ENCODE results near the gene CD8A.
"Not testable (repeated sequence)": the region's sequence is repeated elsewhere in the genome, so short reads cannot be mapped to it uniquely, and the experiment has no call there.

Gene CD8A

GRCh38 chr2:86790676-86791572, at the start of gene CD8A:
Gene CD8A (minus strand): TSS chr2:86790913. CDS start chr2:86790825, 88 bp downstream.
- DNase-seq (ENCODE audit: extremely low spot score): no peak
- TF ChIP-seq BHLHE40 (IDR thresholded peaks at IDR 0.05; ENCODE audit: borderline replicate concordance): no peak
- no peak for TF ChIP-seq SUZ12 (IDR thresholded peaks at IDR 0.05)
- TF ChIP-seq FOXA1 (IDR thresholded peaks at IDR 0.05): no peak
- TF ChIP-seq CTBP1 (IDR thresholded peaks at IDR 0.05; ENCODE audit: borderline replicate concordance): no peak
- no peak for TF ChIP-seq FOXM1 (IDR thresholded peaks at IDR 0.05; ENCODE audit: borderline replicate concordance)
- TF ChIP-seq PKNOX1 (IDR thresholded peaks at IDR 0.05): no peak
- TF ChIP-seq ARNT (IDR thresholded peaks at IDR 0.05): no peak
- TF ChIP-seq LEF1 (IDR thresholded peaks at IDR 0.05; ENCODE audit: borderline replicate concordance): no peak
- TF ChIP-seq ELF4 (IDR thresholded peaks at IDR 0.05): no peak
- no peak for TF ChIP-seq NFRKB (IDR thresholded peaks at IDR 0.05)
- no peak for TF ChIP-seq TARDBP (IDR thresholded peaks at IDR 0.05)
- no peak for TF ChIP-seq ZNF384 (IDR thresholded peaks at IDR 0.05)
- TF ChIP-seq SP1 (IDR thresholded peaks at IDR 0.05): no peak
- TF ChIP-seq FOXK2 (IDR thresholded peaks at IDR 0.05): no peak
- no peak for TF ChIP-seq HDGF (IDR thresholded peaks at IDR 0.05; ENCODE audit: borderline replicate concordance)
- no peak for TF ChIP-seq L3MBTL2 (conservative IDR thresholded peaks at IDR 0.05)
- ChIA-PET CTCF (no interaction called here), POLR2A (no interaction called here)

GRCh38 chr2:86839871-86840548, 49.3 kb upstream of the CD8A start:
- POLR2A ChIA-PET; DNase-seq (ENCODE audit: extremely low spot score); CTCF ChIA-PET: not testable (repeated sequence)

- DNase-seq (ENCODE audit: extremely low spot score); CTCF ChIA-PET; POLR2A ChIA-PET: not testable (repeated sequence)
These were observed 48.7 kb upstream of the CD8A start for GRCh38 chr2:86839455-86839854.

GRCh38 chr2:86837714-86838113, 47.0 kb upstream of the CD8A start:
- CTCF ChIA-PET; POLR2A ChIA-PET; DNase-seq (ENCODE audit: extremely low spot score): not testable (repeated sequence)

GRCh38 chr2:86836915-86837695, 46.4 kb upstream of the CD8A start:
- CTCF ChIA-PET; DNase-seq (ENCODE audit: extremely low spot score); POLR2A ChIA-PET: not testable (repeated sequence)

- CTCF ChIA-PET; POLR2A ChIA-PET; DNase-seq (ENCODE audit: extremely low spot score): not testable (repeated sequence)
These were observed 44.8 kb upstream of the CD8A start for GRCh38 chr2:86835548-86835889.

GRCh38 chr2:86833315-86833714, 42.6 kb upstream of the CD8A start:
- POLR2A ChIA-PET: no interaction called here
- CTCF ChIA-PET: interaction anchor here (0.7 kb wide), 1 partner anchor 14 kb away, joined by 4 read pairs; no protein-coding TSS in a partner anchor
- no peak for TF ChIP-seq SUZ12 (IDR thresholded peaks at IDR 0.05)
- no peak for TF ChIP-seq PKNOX1 (IDR thresholded peaks at IDR 0.05)
- no peak for TF ChIP-seq ARNT (IDR thresholded peaks at IDR 0.05)
- no peak for TF ChIP-seq L3MBTL2 (conservative IDR thresholded peaks at IDR 0.05)
- no peak for DNase-seq (ENCODE audit: extremely low spot score)

- TF ChIP-seq TARDBP (IDR thresholded peaks at IDR 0.05): no peak
- TF ChIP-seq ZNF384 (IDR thresholded peaks at IDR 0.05): no peak
- no peak for TF ChIP-seq FOXM1 (IDR thresholded peaks at IDR 0.05; ENCODE audit: borderline replicate concordance)
- TF ChIP-seq ELF4 (IDR thresholded peaks at IDR 0.05): no peak
- no peak for TF ChIP-seq HDGF (IDR thresholded peaks at IDR 0.05; ENCODE audit: borderline replicate concordance)
- no peak for TF ChIP-seq L3MBTL2 (conservative IDR thresholded peaks at IDR 0.05)
- TF ChIP-seq CTBP1 (IDR thresholded peaks at IDR 0.05; ENCODE audit: borderline replicate concordance): no peak
- no peak for TF ChIP-seq BHLHE40 (IDR thresholded peaks at IDR 0.05; ENCODE audit: borderline replicate concordance)
- TF ChIP-seq PKNOX1 (IDR thresholded peaks at IDR 0.05): no peak
- no peak for TF ChIP-seq LEF1 (IDR thresholded peaks at IDR 0.05; ENCODE audit: borderline replicate concordance)
- TF ChIP-seq SUZ12 (IDR thresholded peaks at IDR 0.05): no peak
- no peak for TF ChIP-seq ARNT (IDR thresholded peaks at IDR 0.05)
- TF ChIP-seq FOXA1 (IDR thresholded peaks at IDR 0.05): no peak
- TF ChIP-seq SP1 (IDR thresholded peaks at IDR 0.05): no peak
- DNase-seq (ENCODE audit: extremely low spot score): no peak
- POLR2A ChIA-PET: no interaction called here
- CTCF ChIA-PET: interaction anchor here (0.7 kb wide), 1 partner anchor 13 kb away, joined by 4 read pairs; no protein-coding TSS in a partner anchor
These were observed 41.8 kb upstream of the CD8A start for GRCh38 chr2:86832334-86833096.
